Ishikawa (cell line): Measurements from ENCODE around the gene C2CD2.

Source experiments
- CEBPB ChIP-seq: IDR thresholded peaks from 2 replicates; pipeline ENCODE4 v1.6.1; 2012
- CREB1 ChIP-seq: IDR thresholded peaks from 2 replicates; pipeline ENCODE4 v1.6.1; 2012; ENCODE audit warnings: low read depth
- EGR1 ChIP-seq: IDR thresholded peaks from 2 replicates; pipeline ENCODE4 v1.6.1; 2012
- EP300 ChIP-seq: IDR thresholded peaks from 2 replicates; pipeline ENCODE4 v1.6.1; 2012; ENCODE audit warnings: borderline replicate concordance
- FOXM1 ChIP-seq: IDR thresholded peaks from 2 replicates; pipeline ENCODE4 v1.6.1; 2012; ENCODE audit warnings: low read depth, borderline replicate concordance
- MAX ChIP-seq: IDR thresholded peaks from 2 replicates; pipeline ENCODE4 v1.6.1; 2012
- NFIC ChIP-seq: IDR thresholded peaks from 2 replicates; pipeline ENCODE4 v1.6.1; 2012
- RAD21 ChIP-seq: IDR thresholded peaks from 2 replicates; pipeline ENCODE4 v1.6.1; 2012; ENCODE audit warnings: low read depth
- REST ChIP-seq: IDR thresholded peaks from 2 replicates; pipeline ENCODE4 v1.6.1; 2012; ENCODE audit warnings: low read depth, mild to moderate bottlenecking
- TAF1 ChIP-seq: IDR thresholded peaks from 2 replicates; pipeline ENCODE4 v1.6.1; 2012; ENCODE audit warnings: low read depth, mild to moderate bottlenecking
- TEAD4 ChIP-seq: IDR thresholded peaks from 2 replicates; pipeline ENCODE4 v1.6.1; 2012
- USF1 ChIP-seq: IDR thresholded peaks from 2 replicates; pipeline ENCODE4 v1.6.1; 2012
- YY1 ChIP-seq: IDR thresholded peaks from 2 replicates; pipeline ENCODE4 v1.6.1; 2012; ENCODE audit warnings: low read depth
- ZBTB7A ChIP-seq: IDR thresholded peaks from 2 replicates; pipeline ENCODE4 v1.6.1; 2012; ENCODE audit warnings: low read depth

- TF ChIP-seq YY1 (no peak), NFIC (no peak), EP300 (no peak), REST (no peak), EGR1 (no peak), USF1 (no peak), RAD21 (no peak), FOXM1 (no peak), CREB1 (no peak), MAX (no peak), CEBPB (no peak), TAF1 (no peak), ZBTB7A (no peak), TEAD4 (no peak)
Measured at GRCh38 chr21:41967708-41968107, 13.9 kb upstream of the C2CD2 start.
